NCI-H2171 (cell line): ENCODE data around the gene GAREM1.
"Not testable (repeated sequence)": the region's sequence is repeated elsewhere in the genome, so short reads cannot be mapped to it uniquely, and the experiment has no call there.

ENCODE experiments used
- DNase-seq: peaks from one replicate; lab custom pipeline; 2025; lab: John Stamatoyannopoulos, UW

Gene GAREM1

DNA sequence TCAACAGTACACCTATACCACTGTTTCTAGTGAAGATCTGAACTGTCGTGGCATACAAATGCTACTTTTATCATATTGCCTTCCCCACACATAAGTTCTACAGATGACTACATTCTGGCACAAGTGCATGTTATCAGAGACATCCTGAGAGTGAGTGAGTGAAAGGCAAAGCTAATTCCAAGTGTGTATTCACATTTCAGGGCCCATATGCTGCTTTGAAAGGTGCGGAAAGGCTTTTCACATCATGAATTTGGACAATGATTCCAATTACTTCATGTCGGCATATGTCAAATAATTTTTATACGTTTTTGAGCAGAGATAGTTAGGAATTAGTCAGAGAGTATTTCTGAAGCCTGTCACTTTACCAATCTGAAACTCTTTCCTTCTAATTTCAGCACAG, 101.7 kb downstream of the GAREM1 start:
- DNase-seq = peak; percentile 29

DNA sequence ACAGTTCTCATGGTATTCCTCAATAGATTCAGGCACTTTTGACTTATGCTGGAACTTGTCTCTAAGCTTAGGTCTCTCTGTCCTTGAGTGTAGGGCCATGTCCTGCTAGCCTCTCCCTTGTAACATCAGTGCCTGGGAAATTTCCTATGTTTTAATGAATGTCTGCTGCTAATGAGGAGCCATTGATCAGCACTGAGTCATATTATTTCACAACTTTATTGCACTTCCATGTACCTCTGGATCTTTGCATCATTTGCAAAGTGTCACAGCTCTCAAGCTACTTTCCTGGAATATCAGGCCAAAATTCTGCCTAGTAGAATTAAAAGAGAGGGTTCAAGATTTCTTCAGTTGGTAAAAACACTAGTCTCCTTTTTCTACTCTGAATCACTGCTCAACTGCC, 102.5 kb downstream of the GAREM1 start:
- no peak for DNase-seq

DNA sequence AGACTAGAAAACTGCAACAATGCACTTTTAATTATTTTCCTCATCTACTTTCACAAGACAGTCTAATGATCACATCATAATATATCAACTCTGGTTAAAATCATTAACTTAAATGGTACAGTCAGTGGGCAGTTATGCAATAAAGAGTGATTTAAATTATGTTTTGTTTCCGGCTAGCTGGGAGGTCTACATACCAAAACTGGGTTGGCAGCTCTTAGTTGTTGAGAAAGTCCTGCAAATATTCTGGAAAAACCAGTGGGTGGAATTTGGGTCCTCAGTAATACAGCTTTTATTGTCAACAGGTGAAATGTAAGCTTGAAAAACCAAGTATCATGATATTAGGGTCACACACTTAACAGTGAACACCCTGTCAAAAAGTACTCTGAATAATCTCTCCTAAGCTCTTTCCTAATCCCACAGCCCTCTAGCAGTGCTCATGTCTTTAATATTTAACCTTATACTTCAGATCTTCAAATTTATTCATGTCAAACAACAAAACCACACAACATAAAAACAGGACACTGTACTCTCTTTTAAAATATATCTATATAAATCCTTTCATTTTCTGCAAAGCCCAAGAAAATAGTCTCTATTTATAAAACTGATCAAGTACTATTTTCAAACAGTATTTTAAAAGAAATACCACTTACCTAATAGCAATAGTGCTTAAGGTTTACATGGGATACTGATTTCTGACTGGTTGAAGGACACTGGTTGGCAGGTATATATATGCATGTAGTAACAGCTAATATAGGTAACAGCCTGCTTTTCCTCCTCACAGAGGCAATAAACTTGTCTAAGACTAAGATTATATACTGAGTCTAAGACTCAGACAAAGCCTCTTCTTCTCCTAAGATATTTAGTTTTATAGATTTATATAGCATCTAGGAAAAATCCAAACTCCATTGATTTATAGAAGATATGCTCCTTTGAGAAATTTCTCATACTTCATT, 103.8 kb downstream of the GAREM1 start:
- no peak for DNase-seq

DNA sequence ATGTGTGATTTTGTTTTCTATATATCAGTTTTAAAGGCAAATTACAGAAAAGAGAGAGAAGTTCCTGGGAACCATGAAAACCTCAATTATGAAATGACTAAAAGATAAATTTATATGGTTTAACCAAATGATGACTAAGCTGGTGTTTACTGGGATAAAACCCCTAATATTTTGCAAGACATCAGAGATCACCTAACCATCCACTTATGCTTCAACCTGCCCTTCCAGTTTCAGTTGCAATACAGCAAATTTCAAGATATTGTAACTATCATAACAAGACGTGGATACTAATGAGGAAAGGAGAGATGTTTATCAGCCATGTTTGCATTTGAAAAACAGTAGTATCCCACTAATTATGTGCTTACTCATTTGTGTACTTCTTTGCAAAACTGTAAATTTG, 108.2 kb downstream of the GAREM1 start:
- DNase-seq = no peak

DNA sequence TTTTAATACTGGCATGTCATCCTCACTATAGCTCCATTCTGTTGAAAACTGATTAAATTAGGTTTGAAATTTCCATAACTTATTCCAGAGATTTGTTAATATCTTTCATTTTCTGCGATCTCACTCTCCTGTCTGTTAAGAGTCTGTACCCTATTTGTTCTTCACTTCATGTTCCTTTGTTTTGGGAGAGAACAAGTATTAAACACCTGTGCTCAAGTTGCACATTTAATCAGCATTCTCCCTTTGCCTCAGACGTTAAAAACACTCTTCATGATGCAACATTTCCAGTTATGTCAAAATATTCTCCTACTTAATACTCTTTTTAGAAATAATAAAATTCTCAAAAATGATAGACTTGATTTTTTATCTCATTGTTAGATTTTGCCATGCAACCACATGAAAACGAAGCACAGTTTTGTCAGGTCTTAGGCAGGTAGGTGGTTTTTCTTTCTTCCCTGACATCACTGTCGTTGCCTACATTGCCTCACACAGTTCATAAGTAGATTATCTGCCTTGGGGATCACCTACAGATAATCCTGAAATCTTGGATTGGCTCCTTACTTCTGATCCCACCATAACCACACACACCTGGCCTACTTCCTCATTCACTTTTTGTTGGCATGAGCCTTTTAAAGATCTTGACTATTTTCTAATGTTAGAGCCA, 109.9 kb downstream of the GAREM1 start:
- DNase-seq = no peak

DNA sequence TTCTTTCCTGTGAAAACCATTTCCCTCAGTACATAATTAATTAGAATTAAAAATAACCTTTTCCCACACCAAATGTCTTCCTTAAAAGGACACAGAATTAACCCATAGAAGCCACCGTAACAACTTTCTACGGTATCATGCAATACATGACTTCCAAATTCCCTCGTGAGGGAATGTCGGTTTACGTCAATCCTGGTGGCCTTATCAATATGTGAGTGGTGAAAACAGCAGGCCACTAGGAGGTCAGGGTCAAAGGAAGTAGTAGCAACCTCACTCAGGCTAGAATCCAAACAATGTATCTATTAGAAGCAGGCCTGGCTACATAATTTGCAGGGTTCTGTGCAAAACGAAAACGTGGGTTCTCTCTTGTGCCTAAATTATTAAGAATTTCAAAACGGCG, 112.2 kb downstream of the GAREM1 start:
- no peak for DNase-seq

DNA sequence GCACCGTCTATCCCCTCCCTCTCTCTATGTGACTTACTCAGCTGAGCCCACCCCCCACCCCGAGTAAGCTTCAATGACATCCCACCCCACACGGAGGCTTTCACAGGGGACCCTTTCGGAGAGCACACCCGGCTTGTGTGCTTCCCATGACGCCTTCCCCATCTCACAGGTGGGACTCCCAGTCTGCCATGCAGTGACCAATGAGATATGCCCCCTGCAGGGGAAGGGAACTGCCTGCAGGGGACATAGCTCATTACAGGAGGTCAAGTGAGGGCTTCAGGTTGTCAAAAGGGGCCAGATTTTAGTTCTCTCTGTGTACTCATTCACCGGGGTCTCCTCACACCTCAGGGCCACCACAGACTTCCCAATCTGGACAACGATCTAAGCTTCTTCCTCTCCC, 112.6 kb downstream of the GAREM1 start:
- no peak for DNase-seq

DNA sequence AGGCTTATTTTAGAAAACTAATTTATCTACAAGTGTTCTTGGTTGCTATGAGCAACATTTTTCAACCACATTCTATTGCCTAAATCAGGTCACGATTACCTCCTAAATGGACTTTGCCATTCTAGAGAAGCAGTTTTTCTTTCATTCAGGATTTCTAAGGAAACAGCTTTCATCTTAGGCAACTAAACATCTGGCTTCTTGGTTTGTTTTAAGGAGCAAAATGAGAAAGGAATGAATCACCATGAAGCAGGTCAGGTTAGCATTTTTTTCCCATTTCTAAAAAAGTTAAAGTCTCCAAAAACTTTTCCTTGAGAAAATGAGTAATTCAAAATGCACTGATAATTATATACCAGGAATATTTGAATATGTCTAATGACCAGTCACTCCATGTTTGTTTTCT, 114.8 kb downstream of the GAREM1 start:
- DNase-seq = no peak

DNA sequence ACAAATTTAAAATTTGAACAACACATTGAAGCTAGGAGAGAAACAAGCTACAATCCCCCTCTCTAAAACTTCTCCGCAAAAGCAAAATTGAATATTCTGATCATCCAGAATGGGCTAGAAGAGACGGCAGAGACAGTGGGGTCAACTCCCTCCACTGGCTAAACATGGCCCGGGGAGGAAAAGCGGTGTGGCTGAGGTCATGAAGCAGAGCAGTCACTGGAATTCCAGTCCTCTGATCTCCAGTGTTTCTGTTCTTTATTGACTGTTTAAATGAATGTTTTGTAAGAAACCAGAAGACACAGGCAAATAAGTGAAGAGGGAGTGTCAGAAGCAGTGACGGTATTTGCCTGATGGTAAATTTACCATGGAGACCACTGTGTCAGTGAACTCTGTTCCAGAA, 116.2 kb downstream of the GAREM1 start:
- no peak for DNase-seq

DNA sequence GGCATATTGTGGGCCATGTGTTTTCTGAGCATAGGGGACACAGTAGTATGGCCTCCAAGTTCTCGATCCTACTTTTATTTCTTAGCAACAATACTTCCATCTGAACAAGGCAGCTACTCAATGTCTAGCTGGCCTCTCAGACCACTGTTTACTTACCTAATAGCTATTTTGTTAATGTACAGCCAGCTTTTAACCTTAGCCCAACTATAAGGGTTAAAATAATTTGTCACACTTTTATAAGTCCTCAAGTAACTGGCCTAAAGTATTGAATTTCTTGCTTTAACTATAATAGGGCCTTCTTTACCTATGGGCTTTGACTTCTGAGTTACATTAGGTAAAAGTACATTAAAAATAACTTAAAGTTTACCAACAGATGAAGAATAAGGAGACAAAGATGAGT, 117.4 kb downstream of the GAREM1 start:
- DNase-seq = no peak

DNA sequence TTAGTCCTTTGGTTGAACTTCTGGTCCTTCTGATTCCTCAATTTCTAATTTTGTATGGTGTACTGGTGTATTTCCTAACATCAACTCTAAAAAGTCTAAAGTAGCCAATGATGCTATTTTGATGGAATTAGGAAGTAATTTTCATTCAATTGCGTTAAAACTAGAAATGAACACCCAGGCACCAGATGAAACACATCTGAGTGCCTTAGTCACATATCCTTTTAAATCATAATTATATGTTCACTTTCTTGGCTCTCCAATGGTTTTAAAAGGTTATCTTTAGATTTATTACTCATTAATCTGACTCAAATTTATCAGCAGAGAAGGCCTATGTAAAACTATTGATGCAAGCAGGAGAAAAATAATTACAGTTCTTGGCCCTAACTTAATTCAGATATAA, 119.7 kb downstream of the GAREM1 start:
- DNase-seq = no peak

DNA sequence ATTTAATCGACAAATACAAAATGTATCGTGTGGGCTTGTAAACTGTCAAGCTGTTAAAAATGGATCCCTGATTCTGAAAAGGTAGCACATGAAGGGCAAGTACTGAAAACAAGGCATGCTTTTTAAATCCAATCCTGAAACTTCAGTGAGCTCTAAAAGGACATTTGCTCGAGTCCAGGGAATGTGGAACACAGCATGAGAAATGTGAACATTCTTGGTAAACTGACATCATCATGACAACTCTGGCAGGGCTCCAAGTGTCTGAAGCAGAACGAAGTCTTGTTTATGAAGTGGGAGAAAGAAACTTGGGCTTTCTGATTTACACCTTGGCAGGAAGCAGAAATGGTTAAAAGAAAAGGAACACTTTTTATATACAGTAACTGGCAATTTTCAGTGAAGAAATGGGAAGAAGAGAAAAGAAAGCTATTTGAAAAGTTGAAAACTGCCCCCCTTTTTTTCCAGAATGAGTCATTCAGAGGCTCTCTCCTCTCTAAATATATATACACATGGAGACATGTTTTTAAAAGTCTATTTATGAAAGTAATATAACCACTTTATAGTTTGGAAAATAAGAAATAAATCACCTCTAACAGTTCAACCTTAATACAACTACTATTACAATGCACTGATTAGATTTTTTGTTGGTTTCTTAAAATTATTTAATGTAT, 120.8 kb downstream of the GAREM1 start:
- DNase-seq = peak; percentile 22

DNA sequence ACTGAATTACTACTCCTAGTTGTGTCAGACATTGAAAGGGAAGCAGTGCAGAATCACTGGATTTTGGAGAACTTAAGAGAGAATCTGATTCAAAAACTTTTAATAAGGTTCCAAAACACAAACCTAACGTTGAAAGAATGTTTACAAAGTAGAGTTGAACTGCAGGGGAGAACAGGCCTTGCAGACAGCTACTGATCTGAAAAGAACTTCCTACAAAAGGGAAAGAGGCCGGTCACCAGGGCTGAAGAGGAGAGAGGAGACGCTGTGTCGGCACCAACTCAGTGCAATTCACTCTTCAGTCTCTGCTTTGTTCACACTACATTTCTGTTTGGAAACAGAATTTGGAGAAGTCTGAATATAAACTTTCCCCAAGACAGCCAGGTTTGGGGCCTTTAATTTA, 124.0 kb downstream of the GAREM1 start:
- no peak for DNase-seq

DNA sequence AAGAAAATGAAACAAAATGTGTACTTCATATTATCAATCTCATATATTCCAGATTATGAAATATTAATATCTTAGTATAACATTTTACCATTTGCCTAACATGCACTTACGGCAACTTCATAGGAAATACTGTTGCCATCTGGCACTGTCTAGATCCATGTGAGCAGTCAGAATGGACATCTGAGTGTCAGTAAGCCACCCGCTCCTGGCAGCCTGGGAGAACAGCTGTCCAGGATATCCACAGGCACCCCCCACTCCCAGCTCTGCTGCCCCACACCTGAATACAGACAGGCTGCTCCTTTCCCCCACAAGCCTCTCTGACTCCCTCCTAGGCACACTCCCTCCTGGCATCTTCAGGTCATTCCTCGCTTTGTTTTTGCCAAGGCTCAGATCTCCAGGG, 127.0 kb downstream of the GAREM1 start:
- DNase-seq = no peak

DNA sequence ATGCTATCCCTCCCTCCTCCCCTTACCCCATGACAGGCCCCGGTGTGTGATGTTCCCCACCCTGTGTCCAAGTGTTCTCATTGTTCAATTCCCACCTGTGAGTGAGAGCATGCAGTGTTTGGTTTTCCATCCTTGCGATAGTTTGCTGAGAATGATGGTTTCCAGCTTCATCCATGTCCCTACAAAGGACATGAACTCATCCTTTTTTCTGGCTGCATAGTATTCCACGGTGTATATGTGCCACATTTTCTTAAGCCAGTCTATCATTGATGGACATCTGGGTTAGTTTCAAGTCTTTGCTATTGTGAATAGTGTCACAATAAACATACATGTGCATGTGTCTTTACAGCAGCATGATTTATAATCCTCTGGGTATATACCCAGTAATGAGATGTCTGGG, 129.6 kb downstream of the GAREM1 start:
- not testable (repeated sequence) for DNase-seq

DNA sequence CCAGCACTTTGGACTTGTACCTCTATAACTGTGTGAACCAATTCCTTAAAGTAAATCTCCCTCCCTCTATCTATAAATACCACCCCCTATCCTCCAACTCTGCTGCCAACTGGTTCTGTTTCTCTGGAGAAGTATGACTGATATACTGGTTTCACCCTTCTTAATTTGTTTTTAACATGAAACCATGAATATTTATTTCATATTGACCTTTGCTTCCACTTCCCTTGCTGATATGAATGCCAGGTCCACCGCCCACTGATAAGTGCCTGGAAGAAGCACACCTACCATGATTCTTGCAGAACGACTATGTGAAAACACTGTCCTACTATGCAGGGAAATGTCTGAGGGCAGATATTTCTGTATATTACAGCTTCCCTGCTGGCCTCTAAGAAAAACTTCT, 131.6 kb downstream of the GAREM1 start:
- no peak for DNase-seq

DNA sequence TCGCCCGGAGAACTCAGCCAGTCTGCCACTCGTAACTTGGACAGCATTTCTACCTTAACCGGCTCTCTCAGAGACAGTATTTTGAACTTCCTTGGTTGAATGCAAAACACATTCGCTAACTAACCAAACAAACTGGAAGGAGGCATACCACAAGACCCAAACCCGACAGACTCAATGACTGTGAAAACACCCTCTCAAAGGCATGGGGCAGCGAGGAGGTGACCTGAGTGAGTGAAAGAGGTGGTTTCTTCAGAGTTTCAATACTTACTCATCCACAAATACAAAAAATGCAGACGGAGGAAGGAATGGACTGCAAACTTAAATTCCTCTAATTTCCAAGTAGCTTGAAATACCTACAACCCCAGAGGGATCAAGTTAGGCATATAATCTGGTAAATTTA, 132.9 kb downstream of the GAREM1 start:
- no peak for DNase-seq

DNA sequence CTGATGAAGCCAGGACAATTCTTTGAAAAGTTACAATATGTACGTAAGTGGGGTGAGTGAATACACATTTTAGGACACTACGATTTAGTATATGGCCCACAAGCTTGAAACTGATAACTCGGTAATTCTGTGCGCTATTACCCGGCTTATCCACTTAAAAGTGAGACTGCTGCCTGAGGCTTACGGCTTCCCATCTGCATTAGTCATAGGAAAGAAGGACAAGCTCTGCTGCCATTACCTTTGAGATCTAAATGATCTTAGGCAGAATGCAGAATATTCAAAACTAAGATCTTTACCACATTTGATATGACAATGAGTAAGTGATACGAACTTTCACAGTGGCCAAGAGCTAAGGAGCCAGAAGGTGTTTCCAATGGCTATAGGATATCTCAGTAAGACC, 133.3 kb downstream of the GAREM1 start:
- DNase-seq = no peak

DNA sequence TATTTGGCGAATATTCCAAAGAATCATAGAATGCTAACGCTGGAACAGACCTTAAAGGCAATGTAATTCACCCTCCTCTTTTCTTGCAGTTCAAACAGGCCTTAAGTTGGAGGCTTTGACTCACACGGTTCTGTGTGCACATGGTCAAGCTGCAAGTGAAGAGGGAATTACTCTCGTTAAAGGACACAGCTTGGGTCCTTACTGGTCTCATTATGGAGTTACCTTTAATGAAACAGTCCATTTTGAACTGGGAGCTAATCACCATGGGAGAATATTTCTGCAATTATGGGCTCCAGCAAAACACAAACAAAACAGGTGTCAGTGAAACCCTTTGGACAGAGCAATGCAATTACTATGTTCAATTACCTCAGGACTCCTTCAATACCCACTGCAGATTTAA, 135.5 kb downstream of the GAREM1 start:
- DNase-seq = no peak

DNA sequence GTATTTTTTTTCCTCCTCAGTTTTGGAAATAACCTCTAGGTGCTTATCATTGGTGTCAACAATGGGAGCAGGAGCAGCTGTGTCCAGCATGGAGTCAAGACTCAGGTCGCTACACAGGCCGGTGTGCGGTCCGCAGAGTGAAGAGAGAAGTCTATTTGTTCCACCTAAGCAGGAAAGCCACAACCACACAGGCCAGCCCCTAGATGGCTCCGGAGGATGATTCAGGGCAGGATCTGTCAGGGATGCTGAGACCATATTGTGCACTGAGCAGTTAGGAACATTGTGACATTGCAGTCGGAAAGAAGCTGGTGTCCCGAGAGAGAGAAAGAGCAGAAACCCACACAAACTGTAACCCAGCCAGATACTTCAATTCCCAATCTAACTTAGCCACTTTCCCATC, 136.9 kb downstream of the GAREM1 start:
- no peak for DNase-seq

DNA sequence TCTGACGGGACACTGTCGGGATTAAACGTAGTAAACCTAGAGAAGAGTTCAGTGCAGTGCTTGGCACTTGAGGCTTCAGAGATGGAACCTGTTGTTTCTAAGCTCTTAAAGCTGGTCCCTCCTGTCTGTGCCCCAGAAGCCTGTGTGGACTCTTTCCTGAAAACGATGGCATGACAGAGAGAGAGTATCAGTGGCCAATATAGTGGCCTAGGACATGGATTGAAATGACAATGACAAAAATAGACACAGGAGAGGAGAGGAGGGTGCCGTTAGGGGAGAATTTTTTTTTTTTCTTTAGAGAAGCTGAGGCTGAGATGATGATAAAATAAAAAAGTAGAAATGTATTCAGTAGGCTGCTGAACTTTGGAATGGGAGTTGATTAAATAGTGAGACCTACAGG, 138.0 kb downstream of the GAREM1 start:
- no peak for DNase-seq

DNA sequence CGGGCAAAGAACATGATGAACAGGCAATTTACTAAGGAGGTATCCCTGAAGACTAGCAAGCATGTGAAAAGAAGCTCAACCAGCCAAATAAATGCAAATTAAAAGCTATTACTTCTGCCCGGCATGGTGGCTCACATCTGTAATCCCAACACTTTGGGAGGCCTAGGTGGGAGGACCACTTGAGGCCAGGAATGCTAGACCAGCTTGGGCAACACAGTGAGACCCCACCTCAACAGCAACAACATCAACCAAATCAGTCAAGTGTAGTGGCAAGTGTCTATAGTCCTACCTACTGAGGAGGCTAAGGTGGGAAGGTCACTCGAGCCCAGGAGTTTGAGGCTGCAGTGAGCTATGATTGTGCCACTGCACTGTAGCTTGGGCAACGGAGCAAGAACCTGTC, 141.7 kb downstream of the GAREM1 start:
- no peak for DNase-seq

DNA sequence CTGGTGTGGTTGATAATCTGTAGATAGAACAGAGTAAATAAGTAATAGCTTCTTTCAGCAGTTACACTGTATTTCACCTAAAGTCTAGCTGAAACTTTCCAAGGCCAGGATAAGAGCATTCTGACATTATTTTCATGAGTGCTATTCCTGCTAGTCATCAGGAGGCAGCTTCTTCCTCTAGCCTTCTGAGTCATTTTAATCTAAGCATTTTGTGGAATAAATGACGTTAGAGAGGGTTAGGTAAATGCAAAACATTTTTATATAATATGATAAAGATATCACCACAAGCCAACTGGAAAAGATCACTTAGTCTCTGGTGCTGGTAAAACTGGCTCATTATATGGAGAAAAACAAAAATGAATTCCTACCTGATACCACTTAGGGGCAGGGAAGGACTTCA, 142.3 kb downstream of the GAREM1 start:
- no peak for DNase-seq
